OCI-LY7 (cell line): ENCODE data around the gene CCBE1. TPM values are rescaled to one million over a fixed set of nuclear protein-coding genes. Genes with fewer than 3 reads are reported as not detected.

ENCODE experiments used
- BruUV-seq: library from RNA; stranded (reverse); fragments of 400-500 nt; replicated peaks from 2 replicates; lab custom pipeline; 2021; lab: Mats Ljungman, UMichigan
- CTCF ChIA-PET: fragments of 300-600 bp; sonication (Branson Sonifier 250); formaldehyde crosslinking; loops from one replicate; lab custom pipeline; 2022; ENCODE audit warnings: antibody characterized with exemption; ENCODE audit not compliant: unreplicated experiment; lab: Charles Lee
- POLR2A ChIA-PET: fragments of 300-600 bp; sonication (Branson Sonifier 250); formaldehyde crosslinking; loops from one replicate; lab custom pipeline; 2022; ENCODE audit warnings: antibody characterized with exemption; lab: Charles Lee
- DNase-seq: peaks from one replicate; pipeline ENCODE4 v3.0.0-alpha.2; 2015; ENCODE audit warnings: low spot score
- H2AFZ ChIP-seq: fragments of 200-600 bp; sonication (generic), shearing (Covaris generic); 2 replicates; pipeline ENCODE4 v1.6.1; 2014; ENCODE audit warnings: mild to moderate bottlenecking, antibody characterized with exemption, low read length, moderate library complexity
- H3K27ac ChIP-seq: fragments of 200-600 bp; sonication (generic); 2 replicates; pipeline ENCODE4 v1.5.1; 2014; ENCODE audit warnings: mixed run types, low read depth, mild to moderate bottlenecking, moderate library complexity, low read length, inconsistent platforms; ENCODE audit not compliant: poor library complexity, severe bottlenecking
- H3K36me3 ChIP-seq: fragments of 200-600 bp; sonication (generic); 2 replicates; pipeline ENCODE4 v1.6.1; 2014; ENCODE audit warnings: mild to moderate bottlenecking, antibody characterized with exemption, low read length, moderate library complexity, mixed read lengths; ENCODE audit not compliant: insufficient read depth
- H3K4me1 ChIP-seq: fragments of 200-600 bp; sonication (generic); 2 replicates; pipeline ENCODE4 v1.5.1; 2014; ENCODE audit warnings: mild to moderate bottlenecking, low read length; ENCODE audit not compliant: insufficient read depth, poor library complexity, severe bottlenecking
- H3K4me2 ChIP-seq: fragments of 200-600 bp; sonication (generic); 2 replicates; pipeline ENCODE4 v1.6.1; 2014; ENCODE audit warnings: mild to moderate bottlenecking, low read length
- H3K4me3 ChIP-seq: fragments of 200-600 bp; sonication (generic); 2 replicates; pipeline ENCODE4 v1.5.1; 2014; ENCODE audit warnings: mild to moderate bottlenecking, low read depth, low read length; ENCODE audit not compliant: poor library complexity, severe bottlenecking
- H3K79me2 ChIP-seq: fragments of 200-600 bp; sonication (generic); 2 replicates; pipeline ENCODE4 v1.6.1; 2016; ENCODE audit warnings: low read depth, mild to moderate bottlenecking, low read length, moderate library complexity, mixed read lengths; ENCODE audit not compliant: insufficient read depth
- H3K9me2 ChIP-seq: fragments of 200-600 bp; sonication (generic); 2 replicates; pipeline ENCODE4 v1.6.1; 2016; ENCODE audit warnings: mild to moderate bottlenecking, low read length, mixed read lengths; ENCODE audit not compliant: insufficient read depth
- H3K9me3 ChIP-seq: fragments of 200-600 bp; sonication (generic); 2 replicates; pipeline ENCODE4 v1.6.1; 2014; ENCODE audit warnings: mild to moderate bottlenecking, mixed run types, low read length, mixed read lengths
- H4K20me1 ChIP-seq: fragments of 200-600 bp; sonication (generic); 2 replicates; pipeline ENCODE4 v1.6.1; 2014; ENCODE audit warnings: mild to moderate bottlenecking, antibody characterized with exemption, low read length, moderate library complexity, mixed read lengths; ENCODE audit not compliant: insufficient read depth
- CTCF ChIP-seq: fragments of 200-600 bp; sonication (generic); conservative IDR thresholded peaks from 2 replicates; pipeline ENCODE4 v1.5.1; 2014; ENCODE audit warnings: mild to moderate bottlenecking, antibody characterized with exemption, low read length, moderate library complexity, mixed read lengths
- EZH2phosphoT487 ChIP-seq: fragments of 200-600 bp; sonication (generic); IDR thresholded peaks from 2 replicates; pipeline ENCODE4 v1.6.1; 2018; ENCODE audit warnings: low read depth, borderline replicate concordance, mild to moderate bottlenecking, mixed run types, antibody characterized with exemption, low read length, moderate library complexity, mixed read lengths
- intact Hi-C: fragments of 100-400 bp; cut with micrococcal nuclease; formaldehyde crosslinking; loops from one replicate; pipeline ENCODE4 v1.10.0; 2022; ENCODE audit not compliant: unreplicated experiment
- total RNA-seq, 2 experiments: library from RNA; depleted of rRNA in 1 of 2; stranded (reverse); fragments of >200 nt in 1 of 2; shearing (Covaris generic) in 1 of 2; gene quantifications; 2 replicates each; pipeline ENCODE4 v1.2.3, GENCODE V29; 2014 to 2022

The CCBE1 gene
- total RNA-seq, 2 experiments from 2014 or later = 0.16 to 0.70 TPM

GRCh38 chr18:59395226-59396175 is 301.7 kb downstream of the CCBE1 start:
- H3K9me2 ChIP-seq = no peaks in the 10 kb centered on the region
- ChIA-PET CTCF (no interaction called here), POLR2A (no interaction called here)
- no peaks in the 10 kb centered on the region for H3K36me3 ChIP-seq
- no peak overlapping the region for H3K4me2 ChIP-seq
- H4K20me1 ChIP-seq = no peaks in the 10 kb centered on the region
- BruUV-seq = no TSS peak
- TF ChIP-seq EZH2phosphoT487 = no peak
- H3K4me3 ChIP-seq = no peak overlapping the region
- H3K9me3 ChIP-seq = no peaks in the 10 kb centered on the region
- H3K4me1 ChIP-seq = no peaks in the 10 kb centered on the region
- H3K79me2 ChIP-seq = no peaks in the 10 kb centered on the region
- H2AFZ ChIP-seq = no peak overlapping the region
- DNase-seq = no peak
- intact Hi-C loops = no loop called here
- no peak overlapping the region for H3K27ac ChIP-seq

GRCh38 chr18:59393381-59393780 is 303.8 kb downstream of the CCBE1 start:
- ChIA-PET POLR2A (no interaction called here), CTCF (no interaction called here)
- no peaks in the 10 kb centered on the region for H3K4me1 ChIP-seq
- no peaks in the 10 kb centered on the region for H3K9me2 ChIP-seq
- no peaks in the 10 kb centered on the region for H3K9me3 ChIP-seq
- H3K79me2 ChIP-seq = no peaks in the 10 kb centered on the region
- TF ChIP-seq EZH2phosphoT487 (no peak), CTCF (no peak)
- no TSS peak for BruUV-seq
- H3K4me3 ChIP-seq = no peak overlapping the region
- DNase-seq = no peak
- H3K36me3 ChIP-seq = no peaks in the 10 kb centered on the region
- H3K27ac ChIP-seq = no peak overlapping the region
- no peak overlapping the region for H3K4me2 ChIP-seq
- H2AFZ ChIP-seq = no peak overlapping the region
- intact Hi-C loops = no loop called here
- H4K20me1 ChIP-seq = no peaks in the 10 kb centered on the region

- H3K4me3 ChIP-seq = no peak overlapping the region
- no peaks in the 10 kb centered on the region for H3K9me2 ChIP-seq
- no peaks in the 10 kb centered on the region for H4K20me1 ChIP-seq
- CTCF ChIA-PET = no interaction called here
- no peak overlapping the region for H3K4me2 ChIP-seq
- no peaks in the 10 kb centered on the region for H3K79me2 ChIP-seq
- no peak for DNase-seq
- intact Hi-C loops = no loop called here
- POLR2A ChIA-PET = interaction anchor here (0.7 kb wide), 2 partner anchors 10 to 1879 kb away, joined by 3 read pairs; no protein-coding TSS in a partner anchor
- no peak overlapping the region for H2AFZ ChIP-seq
- H3K4me1 ChIP-seq = no peaks in the 10 kb centered on the region
- H3K27ac ChIP-seq = no peak overlapping the region
- H3K36me3 ChIP-seq = no peaks in the 10 kb centered on the region
- TF ChIP-seq EZH2phosphoT487 (no peak), CTCF (no peak)
- BruUV-seq = no TSS peak
- H3K9me3 ChIP-seq = no peaks in the 10 kb centered on the region
These were observed 308.4 kb downstream of the CCBE1 start for GRCh38 chr18:59388817-59389216.
